PC-3 (cell line): Measurements from ENCODE around the gene ZG16. TPM values are rescaled to one million over a fixed set of nuclear protein-coding genes. Genes with fewer than 3 reads are reported as not detected.

Source experiments
- ATAC-seq: fragments of 200-7000 bp; cut with Tn5 transposase; 2 replicates; pipeline ENCODE4 v1.9.1; 2020; ENCODE audit warnings: mild to moderate bottlenecking, moderate library complexity
- BruUV-seq: library from RNA; stranded (reverse); fragments of 400-500 nt; replicated peaks from 2 replicates; lab custom pipeline; 2021; lab: Mats Ljungman, UMichigan
- CTCF ChIA-PET: fragments of 300-600 bp; sonication (Branson Sonifier 250); formaldehyde crosslinking; loops from one replicate; lab custom pipeline; 2022; ENCODE audit warnings: antibody characterized with exemption; lab: Charles Lee
- POLR2A ChIA-PET: fragments of 300-600 bp; sonication (Branson Sonifier 250); formaldehyde crosslinking; loops from one replicate; lab custom pipeline; 2022; ENCODE audit warnings: antibody characterized with exemption; ENCODE audit not compliant: unreplicated experiment; lab: Charles Lee
- DNase-seq: peaks from one replicate; pipeline ENCODE4 v3.0.0-alpha.2; 2015
- H2AFZ ChIP-seq: fragments of 300-600 bp; sonication (generic); 2 replicates; pipeline ENCODE4 v1.6.0; 2016; ENCODE audit warnings: antibody characterized with exemption, low read length
- H3F3A ChIP-seq: fragments of 300-600 bp; sonication (generic); one replicate; pipeline ENCODE4 v1.6.0; 2017; ENCODE audit warnings: antibody characterized with exemption, low read length, control low read depth, mild to moderate bottlenecking; ENCODE audit not compliant: unreplicated experiment
- H3K27ac ChIP-seq: fragments of 300-600 bp; sonication (generic); 2 replicates; pipeline ENCODE4 v1.5.1; 2016; ENCODE audit warnings: mild to moderate bottlenecking, low read length
- H3K27me3 ChIP-seq: fragments of 300-600 bp; sonication (generic); 2 replicates; pipeline ENCODE4 v1.6.1; 2016; ENCODE audit warnings: low read length, mixed read lengths
- H3K36me3 ChIP-seq: fragments of 300-600 bp; sonication (generic); 2 replicates; pipeline ENCODE4 v1.6.1; 2016; ENCODE audit warnings: low read depth, mixed run types, low read length, mixed read lengths
- H3K4me1 ChIP-seq: fragments of 300-600 bp; sonication (generic); 2 replicates; pipeline ENCODE4 v1.5.1; 2016; ENCODE audit warnings: low read length; ENCODE audit not compliant: insufficient read depth
- H3K4me2 ChIP-seq: fragments of 300-600 bp; sonication (generic); 2 replicates; pipeline ENCODE4 v1.6.0; 2016; ENCODE audit warnings: low read length
- H3K4me3 ChIP-seq: fragments of 300-600 bp; sonication (generic); 2 replicates; pipeline ENCODE4 v1.5.1; 2016; ENCODE audit warnings: mild to moderate bottlenecking, low read length, mixed read lengths
- H3K79me2 ChIP-seq: fragments of 300-600 bp; sonication (generic); 2 replicates; pipeline ENCODE4 v1.6.1; 2017; ENCODE audit warnings: low read length, mixed read lengths
- H3K9ac ChIP-seq: fragments of 300-600 bp; sonication (generic); 2 replicates; pipeline ENCODE4 v1.6.0; 2016; ENCODE audit warnings: mild to moderate bottlenecking, low read length
- H3K9me2 ChIP-seq: fragments of 300-600 bp; sonication (generic); replicated peaks from 2 replicates; pipeline ENCODE4 v1.6.1; 2016; ENCODE audit warnings: mixed run types, low read length, mixed read lengths
- H3K9me3 ChIP-seq: fragments of 300-600 bp; sonication (generic); 2 replicates; pipeline ENCODE4 v1.6.1; 2016; ENCODE audit warnings: low read length, mixed read lengths
- H4K20me1 ChIP-seq: fragments of 300-600 bp; sonication (generic); 2 replicates; pipeline ENCODE4 v1.6.1; 2016; ENCODE audit warnings: low read length, mixed read lengths
- CTCF ChIP-seq: fragments of 300-600 bp; sonication (generic); conservative IDR thresholded peaks from 2 replicates; pipeline ENCODE4 v1.5.1; 2017; ENCODE audit warnings: antibody characterized with exemption, low read depth, mild to moderate bottlenecking, low read length
- EZH2 ChIP-seq: fragments of 300-600 bp; sonication (generic); IDR thresholded peaks from one replicate; pipeline ENCODE4 v1.6.1; 2017; ENCODE audit warnings: antibody characterized with exemption, mild to moderate bottlenecking, low read length; ENCODE audit not compliant: unreplicated experiment
- EZH2phosphoT487 ChIP-seq: fragments of 300-600 bp; sonication (generic); IDR thresholded peaks from 2 replicates; pipeline ENCODE4 v1.6.1; 2018; ENCODE audit warnings: mild to moderate bottlenecking, antibody characterized with exemption, low read length, borderline replicate concordance
- intact Hi-C: fragments of 100-400 bp; cut with micrococcal nuclease; formaldehyde crosslinking; loops from 2 replicates; pipeline ENCODE4 v1.9.0; 2023
- total RNA-seq: library from RNA; depleted of rRNA; stranded (reverse); fragments of >200 nt; gene quantifications from 2 replicates; pipeline ENCODE4 v1.2.3, GENCODE V29; 2014

ZG16 gene
- total RNA-seq, 1 experiment from 2014 or later: not detected

- Histone ChIP-seq H3K4me2 (peak overlapping the region; percentile 97), H3K9me3 (no peaks in the 10 kb centered on the region), H3K36me3 (no peaks in the 10 kb centered on the region; the same call in 1 of the 2 replicates), H3K27ac (peak overlapping the region; percentile 73; the same call in 1 of the 2 replicates), H2AFZ (no peak overlapping the region), H3K4me1 (peaks cover 39% of the 10 kb centered on the region), H4K20me1 (0 out of 2 replicates have a peak, but pooled peaks cover 6% of the 10 kb centered on the region), H3K27me3 (no peaks in the 10 kb centered on the region), H3K9me2 (no peaks in the 10 kb centered on the region), H3F3A (no peaks in the 10 kb centered on the region), H3K79me2 (peaks cover 35% of the 10 kb centered on the region), H3K9ac (peak overlapping the region; percentile 83), H3K4me3 (peak overlapping the region; percentile 83)
- TF ChIP-seq EZH2: no peak
- TF ChIP-seq CTCF: no peak
- TF ChIP-seq EZH2phosphoT487: no peak
- DNase-seq: no peak
- ChIA-PET POLR2A (interaction anchor here (1.0 kb wide), 1 partner anchor 11 kb away, joined by 3 read pairs; no protein-coding TSS in a partner anchor), CTCF (interaction anchor here (0.6 kb wide), 1 partner anchor 30 kb away, joined by 6 read pairs; no protein-coding TSS in a partner anchor)
- intact Hi-C loops: loop anchor here (5.0 kb wide), 1 partner anchor 107 kb away; no protein-coding TSS in a partner anchor
- TSS peak; percentile 12 for BruUV-seq
- no peak for ATAC-seq
Observed at GRCh38 chr16:29809031-29809747, 31.1 kb downstream of the ZG16 start.

GRCh38 chr16:29809850-29810698 lies 32.0 kb downstream of the ZG16 start:
- ChIA-PET CTCF (no interaction called here), POLR2A (no interaction called here)
- no peaks in the 10 kb centered on the region for H3K9me3 ChIP-seq
- H3K4me1 ChIP-seq: peaks cover 35% of the 10 kb centered on the region
- DNase-seq (peak; percentile 17), ATAC-seq (no peak)
- peak overlapping the region; percentile 97 for H3K4me2 ChIP-seq
- H4K20me1 ChIP-seq: 0 out of 2 replicates have a peak, but pooled peaks cover 6% of the 10 kb centered on the region
- intact Hi-C loops: loop anchor here (5.0 kb wide), 1 partner anchor 108 kb away; no protein-coding TSS in a partner anchor
- H3F3A ChIP-seq: no peaks in the 10 kb centered on the region
- BruUV-seq: no TSS peak
- H3K27me3 ChIP-seq: no peaks in the 10 kb centered on the region
- peak overlapping the region; percentile 41 for H3K27ac ChIP-seq
- H3K4me3 ChIP-seq: peak overlapping the region; percentile 83
- no peak for TF ChIP-seq EZH2
- TF ChIP-seq CTCF: no peak
- TF ChIP-seq EZH2phosphoT487: no peak
- no peaks in the 10 kb centered on the region; the same call in 1 of the 2 replicates for H3K36me3 ChIP-seq
- H3K9me2 ChIP-seq: no peaks in the 10 kb centered on the region
- H3K79me2 ChIP-seq: peaks cover 35% of the 10 kb centered on the region
- no peak overlapping the region for H2AFZ ChIP-seq
- H3K9ac ChIP-seq: no peak overlapping the region
